ENCODE measurements around the gene CDAN1.
"Not testable (repeated sequence)": the region's sequence is repeated elsewhere in the genome, so short reads cannot be mapped to it uniquely, and the experiment has no call there.

The CDAN1 gene

DNA sequence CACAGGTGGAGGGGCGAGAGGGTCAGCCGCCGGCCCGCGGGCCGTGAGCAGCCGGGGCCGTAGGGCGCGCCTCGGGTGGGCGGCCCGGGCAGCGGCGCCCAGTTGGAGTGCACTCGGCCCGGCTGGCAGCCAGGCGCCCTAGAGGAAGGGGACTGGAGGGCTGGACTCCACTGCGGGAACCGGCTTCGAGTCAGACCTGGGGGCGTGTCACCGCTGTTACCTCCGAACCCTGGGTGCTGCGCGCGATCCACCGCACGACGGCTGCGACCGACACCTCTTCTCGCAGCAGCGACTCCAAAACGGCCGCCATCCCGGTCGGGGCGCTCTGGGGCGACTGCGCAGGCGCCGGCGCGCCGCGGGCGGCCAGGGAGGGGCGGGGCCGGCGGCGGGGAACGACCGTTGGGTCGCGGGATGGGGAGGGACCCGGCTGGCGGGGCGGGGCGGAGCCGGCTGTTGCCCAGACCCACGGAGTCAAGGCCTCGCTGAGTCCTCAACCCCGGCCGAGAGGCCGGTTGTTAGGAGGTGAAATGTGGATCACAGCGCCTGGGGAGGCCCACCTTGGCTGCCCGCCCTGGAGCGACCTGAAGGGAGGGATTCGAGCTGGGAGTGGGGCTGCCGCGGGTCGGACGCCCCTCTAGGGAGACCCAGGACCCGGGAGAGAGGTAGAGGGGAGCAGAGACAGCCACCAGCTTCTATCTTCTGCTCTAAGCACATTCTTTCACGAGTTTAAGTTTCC lies at the start of gene CDAN1:
TSS of gene CDAN1 (minus strand) at position 336 of the 736 bp plus-strand sequence. CDS start at position 310, 26 bp downstream.
- peak; percentile 99 for DNase-seq (ENCODE audit: low spot score)

DNA sequence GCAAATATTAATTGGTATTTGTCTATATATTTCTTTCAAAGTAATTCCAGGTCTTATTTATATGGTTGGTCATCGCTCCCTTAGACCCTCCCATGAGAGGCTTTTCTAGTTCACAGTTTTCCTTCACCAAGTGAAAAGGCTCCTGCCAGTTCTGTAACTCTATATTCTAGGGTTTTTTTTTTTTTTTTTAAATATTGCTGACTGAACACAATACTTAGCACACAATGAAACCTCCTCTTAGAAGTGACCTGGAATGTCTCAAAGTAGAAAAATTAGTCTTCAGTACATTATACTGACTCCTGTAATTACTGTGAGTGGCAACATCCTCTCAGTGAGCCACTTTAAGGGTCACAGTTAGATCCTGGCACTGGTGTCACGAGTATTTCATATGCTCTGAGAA lies 48.6 kb upstream of the CDAN1 start:
- no peak for DNase-seq (ENCODE audit: low spot score)

GRCh38 chr15:42784705-42785104 lies 47.8 kb upstream of the CDAN1 start:
- DNase-seq (ENCODE audit: low spot score) = no peak

GRCh38 chr15:42782716-42783115 lies 45.8 kb upstream of the CDAN1 start:
- DNase-seq (ENCODE audit: low spot score) = no peak

DNA sequence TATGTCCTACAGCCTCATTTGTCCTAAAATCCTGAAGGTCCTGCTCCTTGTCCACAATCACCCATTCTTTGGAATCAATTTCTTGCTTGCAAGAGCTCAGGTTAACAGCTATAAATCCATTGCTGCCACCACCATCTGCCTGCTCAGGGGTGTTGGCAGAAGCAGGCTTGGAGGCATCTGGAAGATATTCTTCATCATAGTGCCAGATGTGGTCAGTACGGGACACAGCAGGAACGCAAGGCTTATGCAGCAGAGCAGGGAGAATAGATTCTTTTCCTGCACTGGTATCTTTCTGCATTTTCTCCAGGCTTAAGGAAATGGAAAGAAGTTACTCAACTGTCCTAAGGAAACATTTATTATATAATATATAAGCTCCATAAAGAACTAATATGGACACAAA lies 38.5 kb upstream of the CDAN1 start:
- DNase-seq (ENCODE audit: low spot score) = no peak

GRCh38 chr15:42772901-42773300 lies 36.0 kb upstream of the CDAN1 start:
- DNase-seq (ENCODE audit: low spot score) = no peak

- no peak for DNase-seq (ENCODE audit: low spot score)
These were observed 35.2 kb upstream of the CDAN1 start for GRCh38 chr15:42772144-42772543.

DNA sequence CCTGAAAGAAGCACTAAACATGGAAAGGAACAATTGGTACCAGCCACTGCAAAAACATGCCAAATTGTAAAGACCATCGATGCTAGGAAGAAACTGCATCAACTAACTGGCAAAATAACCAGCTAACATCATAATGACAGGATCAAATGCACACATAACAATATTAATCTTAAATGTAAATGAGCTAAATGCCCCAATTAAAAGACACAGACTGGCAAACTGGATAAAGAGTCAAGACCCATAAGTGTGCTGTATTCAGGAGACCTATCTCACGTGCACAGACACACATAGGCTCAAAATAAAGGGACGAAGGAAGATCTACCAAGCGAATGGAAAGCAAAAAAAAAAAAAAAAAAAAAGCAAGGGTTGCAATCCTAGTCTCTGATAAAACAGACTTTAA lies 29.2 kb upstream of the CDAN1 start:
- not testable (repeated sequence) for DNase-seq (ENCODE audit: low spot score)

- not testable (repeated sequence) for DNase-seq (ENCODE audit: low spot score)
These were observed 27.3 kb upstream of the CDAN1 start for GRCh38 chr15:42764154-42764731.

DNA sequence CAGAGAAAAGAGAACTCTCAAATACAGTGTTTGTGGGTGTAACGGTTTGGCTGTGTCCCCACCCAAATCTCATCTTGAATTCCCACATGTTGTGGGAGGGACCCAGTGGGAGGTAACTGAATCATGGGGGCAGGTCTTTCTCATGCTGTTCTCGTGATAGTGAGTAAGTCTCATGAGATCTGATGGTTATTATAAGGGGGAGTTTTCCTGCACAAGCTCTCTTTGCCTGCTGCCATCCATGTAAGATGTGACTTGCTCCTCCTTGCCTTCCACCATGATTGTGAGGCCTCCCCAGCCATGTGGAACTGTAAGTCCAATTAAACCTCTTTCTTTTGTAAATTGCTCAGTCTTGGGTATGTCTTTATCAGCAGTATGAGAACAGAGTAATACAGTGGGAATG lies 24.9 kb upstream of the CDAN1 start:
- not testable (repeated sequence) for DNase-seq (ENCODE audit: low spot score)

GRCh38 chr15:42760759-42761158 lies 23.8 kb upstream of the CDAN1 start:
- no peak for DNase-seq (ENCODE audit: low spot score)

DNA sequence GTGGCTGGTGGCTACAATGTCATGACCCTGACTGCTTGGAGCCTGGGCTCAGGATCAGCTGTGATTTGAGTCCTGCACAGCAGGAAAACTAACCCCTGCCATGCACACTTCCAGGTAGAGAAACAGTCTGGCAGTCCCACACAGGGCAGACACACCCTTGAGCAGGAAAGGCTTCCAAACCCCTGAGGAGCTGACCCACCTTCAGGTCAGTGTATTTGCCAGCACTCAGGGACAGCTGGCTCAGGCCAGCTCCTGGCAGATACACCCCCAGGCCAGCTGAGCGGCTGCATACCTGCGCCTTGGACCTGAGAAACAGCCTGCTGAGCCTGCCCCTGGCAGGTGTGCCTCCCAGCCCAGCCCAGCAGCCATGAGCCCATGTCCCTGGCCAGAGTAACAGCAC lies 22.2 kb upstream of the CDAN1 start:
- no peak for DNase-seq (ENCODE audit: low spot score)

GRCh38 chr15:42750306-42750705 lies 13.4 kb upstream of the CDAN1 start:
- no peak for DNase-seq (ENCODE audit: low spot score)

DNA sequence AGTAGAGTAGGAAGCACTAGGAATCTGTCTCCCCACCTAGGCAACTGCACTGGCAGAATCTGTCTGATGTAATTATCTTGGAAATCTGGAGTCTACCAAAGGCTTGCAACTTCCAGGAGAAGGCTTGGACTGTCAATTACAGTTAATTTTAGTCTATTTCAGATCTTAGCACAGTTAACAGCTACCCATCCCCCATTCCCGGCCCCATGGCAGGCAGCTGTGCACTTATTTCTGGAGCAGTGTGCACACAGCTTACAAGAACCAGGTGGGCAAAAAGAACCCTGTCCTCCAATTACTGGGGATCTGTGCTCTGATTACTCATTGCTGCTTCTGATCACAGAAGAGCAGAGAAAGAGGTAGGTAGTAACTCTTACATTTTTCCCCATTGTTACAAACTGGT lies 12.3 kb upstream of the CDAN1 start:
- DNase-seq (ENCODE audit: low spot score) = no peak

GRCh38 chr15:42744195-42744594 lies 7.3 kb upstream of the CDAN1 start:
- no peak for DNase-seq (ENCODE audit: low spot score)

DNA sequence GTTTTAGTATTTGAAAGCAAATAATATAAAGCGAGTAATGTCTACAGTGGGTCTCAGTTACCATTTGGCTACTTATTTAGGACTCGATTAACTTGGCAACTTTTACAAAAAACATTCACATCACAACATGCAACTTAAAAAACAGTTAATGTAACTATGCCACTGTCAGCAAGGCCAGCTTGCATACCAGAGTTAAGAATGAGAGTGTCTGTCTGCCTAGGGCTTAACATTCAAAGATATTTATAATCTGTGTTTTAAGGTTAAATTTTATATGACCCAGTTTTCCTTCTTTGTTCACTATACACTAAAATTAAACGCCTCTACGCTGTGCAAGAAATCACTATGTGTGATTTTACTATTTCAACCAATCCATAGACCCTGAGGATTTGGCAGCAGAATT lies 5.2 kb upstream of the CDAN1 start:
- no peak for DNase-seq (ENCODE audit: low spot score)

GRCh38 chr15:42741710-42742109 lies 4.8 kb upstream of the CDAN1 start:
- no peak for DNase-seq (ENCODE audit: low spot score)

GRCh38 chr15:42737529-42738328 lies 801 bp upstream of the CDAN1 start:
- DNase-seq (ENCODE audit: low spot score) = no peak

- peak; percentile 60 for DNase-seq (ENCODE audit: low spot score)
These were observed 643 bp downstream of the CDAN1 start for GRCh38 chr15:42736178-42736792.

- DNase-seq (ENCODE audit: low spot score) = no peak
These were observed 1.4 kb downstream of the CDAN1 start for GRCh38 chr15:42735382-42736165.

GRCh38 chr15:42734076-42734672 lies 2.8 kb downstream of the CDAN1 start:
- DNase-seq (ENCODE audit: low spot score) = no peak
